MCF 10A (cell line): ENCODE data around the gene SLC24A3. TPM values are rescaled to one million over a fixed set of nuclear protein-coding genes. Genes with fewer than 3 reads are reported as not detected.

Experiments
- BruUV-seq: library from RNA; stranded (reverse); fragments of 400-500 nt; replicated peaks from 2 replicates; lab custom pipeline; 2021; lab: Mats Ljungman, UMichigan
- CTCF ChIA-PET: fragments of 300-600 bp; sonication (Branson Sonifier 250); formaldehyde crosslinking; extraction: SDS; loops from one replicate; lab custom pipeline; 2021; ENCODE audit warnings: antibody characterized with exemption, inconsistent platforms; lab: Yijun Ruan, JAX
- POLR2A ChIA-PET: fragments of 300-600, 350-650 bp; sonication (Branson Sonifier 250); formaldehyde crosslinking; extraction: SDS; loops from one replicate; lab custom pipeline; 2020; ENCODE audit warnings: antibody characterized with exemption, inconsistent platforms; lab: Yijun Ruan, JAX
- DNase-seq: peaks from one replicate; pipeline ENCODE4 v3.0.0-alpha.2; 2018; ENCODE audit not compliant: unreplicated experiment
- H3K27ac Mint-ChIP-seq: one replicate; pipeline ENCODE4 v1.8.0; 2022; ENCODE audit warnings: mild to moderate bottlenecking, low read depth, mixed read lengths; ENCODE audit not compliant: unreplicated experiment
- H3K27me3 Mint-ChIP-seq: one replicate; pipeline ENCODE4 v1.8.0; 2022; ENCODE audit warnings: mixed read lengths; ENCODE audit not compliant: insufficient read depth, unreplicated experiment
- H3K36me3 Mint-ChIP-seq: one replicate; pipeline ENCODE4 v1.8.0; 2022; ENCODE audit warnings: mild to moderate bottlenecking, moderate library complexity, mixed read lengths; ENCODE audit not compliant: insufficient read depth, unreplicated experiment
- H3K4me1 Mint-ChIP-seq: one replicate; pipeline ENCODE4 v1.8.0; 2022; ENCODE audit warnings: mixed read lengths; ENCODE audit not compliant: insufficient read depth, unreplicated experiment
- H3K4me3 Mint-ChIP-seq: one replicate; pipeline ENCODE4 v1.8.0; 2022; ENCODE audit warnings: mild to moderate bottlenecking, moderate library complexity, mixed read lengths; ENCODE audit not compliant: unreplicated experiment
- H3K9me3 Mint-ChIP-seq: one replicate; pipeline ENCODE4 v1.8.0; 2022; ENCODE audit warnings: mixed read lengths; ENCODE audit not compliant: unreplicated experiment
- intact Hi-C: fragments of 100-400 bp; cut with micrococcal nuclease; formaldehyde crosslinking; loops from 2 replicates; pipeline ENCODE4 v1.14.1; 2022
- total RNA-seq: library from RNA; stranded (reverse); gene quantifications from 2 replicates; pipeline ENCODE4 v1.2.3, GENCODE V29; 2022
- TF ChIP-seq, protein P1 (sequence below): fragments of 200-600 bp; IDR thresholded peaks from one replicate; pipeline ENCODE4 v1.8.0; 2022; ENCODE audit warnings: antibody characterized with exemption, mild to moderate bottlenecking; ENCODE audit not compliant: unreplicated experiment

Gene SLC24A3
- total RNA-seq, 1 experiment from 2014 or later, result not detected

GRCh38 chr20:19298652-19299051 is 86.2 kb downstream of the SLC24A3 start:
- Mint-ChIP-seq H3K27ac (no peak overlapping the region), H3K4me1 (no peaks in the 10 kb centered on the region), H3K4me3 (no peak overlapping the region), H3K27me3 (no peaks in the 10 kb centered on the region), H3K36me3 (no peaks in the 10 kb centered on the region), H3K9me3 (peaks cover 10% of the 10 kb centered on the region)
- ChIA-PET CTCF (interaction anchor here (0.6 to 1.5 kb wide), 3 partner anchors 10 to 363 kb away, joined by 4 to 6 read pairs (median 4); no protein-coding TSS in a partner anchor), POLR2A (no interaction called here)
- DNase-seq, result no peak
- intact Hi-C loops, result no loop called here
- BruUV-seq, result no TSS peak
- TF ChIP-seq, protein P1, sequence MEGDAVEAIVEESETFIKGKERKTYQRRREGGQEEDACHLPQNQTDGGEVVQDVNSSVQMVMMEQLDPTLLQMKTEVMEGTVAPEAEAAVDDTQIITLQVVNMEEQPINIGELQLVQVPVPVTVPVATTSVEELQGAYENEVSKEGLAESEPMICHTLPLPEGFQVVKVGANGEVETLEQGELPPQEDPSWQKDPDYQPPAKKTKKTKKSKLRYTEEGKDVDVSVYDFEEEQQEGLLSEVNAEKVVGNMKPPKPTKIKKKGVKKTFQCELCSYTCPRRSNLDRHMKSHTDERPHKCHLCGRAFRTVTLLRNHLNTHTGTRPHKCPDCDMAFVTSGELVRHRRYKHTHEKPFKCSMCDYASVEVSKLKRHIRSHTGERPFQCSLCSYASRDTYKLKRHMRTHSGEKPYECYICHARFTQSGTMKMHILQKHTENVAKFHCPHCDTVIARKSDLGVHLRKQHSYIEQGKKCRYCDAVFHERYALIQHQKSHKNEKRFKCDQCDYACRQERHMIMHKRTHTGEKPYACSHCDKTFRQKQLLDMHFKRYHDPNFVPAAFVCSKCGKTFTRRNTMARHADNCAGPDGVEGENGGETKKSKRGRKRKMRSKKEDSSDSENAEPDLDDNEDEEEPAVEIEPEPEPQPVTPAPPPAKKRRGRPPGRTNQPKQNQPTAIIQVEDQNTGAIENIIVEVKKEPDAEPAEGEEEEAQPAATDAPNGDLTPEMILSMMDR, result no peak

DNA sequence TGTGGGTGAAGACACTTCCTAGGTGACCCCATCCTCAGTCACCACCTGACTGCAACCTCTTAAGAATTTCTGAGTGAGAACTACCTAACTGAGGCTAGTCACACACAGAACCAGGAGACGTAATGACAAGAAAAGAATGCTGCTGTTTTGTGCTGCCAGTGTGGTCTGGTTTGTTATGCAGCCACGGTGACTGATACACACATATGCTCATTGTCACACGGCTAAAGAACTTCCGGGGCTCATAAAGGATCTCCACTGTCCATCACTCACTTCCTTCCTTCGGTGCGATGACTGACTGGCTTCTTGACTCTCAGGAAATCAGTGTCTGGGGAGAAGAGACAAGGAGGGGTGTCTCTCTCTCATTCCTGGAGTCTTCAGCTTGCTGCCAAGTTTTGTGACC is 88.0 kb downstream of the SLC24A3 start:
- DNase-seq, result no peak
- no peaks in the 10 kb centered on the region for H3K36me3 Mint-ChIP-seq
- TF ChIP-seq, protein P1, result no peak
- intact Hi-C loops, result no loop called here
- ChIA-PET POLR2A (no interaction called here), CTCF (interaction anchor here (0.7 to 1.4 kb wide), 2 partner anchors 13 to 17 kb away, joined by 3 read pairs; no protein-coding TSS in a partner anchor)
- H3K27me3 Mint-ChIP-seq, result no peaks in the 10 kb centered on the region
- BruUV-seq, result no TSS peak
- no peak overlapping the region for H3K27ac Mint-ChIP-seq
- H3K4me3 Mint-ChIP-seq, result no peak overlapping the region
- H3K9me3 Mint-ChIP-seq, result peaks cover 1% of the 10 kb centered on the region
- no peaks in the 10 kb centered on the region for H3K4me1 Mint-ChIP-seq

GRCh38 chr20:19301142-19301541 is 88.7 kb downstream of the SLC24A3 start:
- CTCF ChIA-PET, result interaction anchor here (0.6 to 1.4 kb wide), 5 partner anchors 10 to 693 kb away, joined by 3 to 5 read pairs (median 3); no protein-coding TSS in a partner anchor
- intact Hi-C loops, result no loop called here
- no peaks in the 10 kb centered on the region for H3K27me3 Mint-ChIP-seq
- TF ChIP-seq, protein P1, result no peak
- peaks cover 5% of the 10 kb centered on the region for H3K9me3 Mint-ChIP-seq
- DNase-seq, result no peak
- H3K27ac Mint-ChIP-seq, result no peak overlapping the region
- no peaks in the 10 kb centered on the region for H3K4me1 Mint-ChIP-seq
- no TSS peak for BruUV-seq
- H3K36me3 Mint-ChIP-seq, result no peaks in the 10 kb centered on the region
- POLR2A ChIA-PET, result no interaction called here
- H3K4me3 Mint-ChIP-seq, result no peak overlapping the region

GRCh38 chr20:19301843-19302242 is 89.4 kb downstream of the SLC24A3 start:
- BruUV-seq, result no TSS peak
- CTCF ChIA-PET, result interaction anchor here (1.4 kb wide), 2 partner anchors 9 to 11 kb away, joined by 3 to 5 read pairs; no protein-coding TSS in a partner anchor
- Mint-ChIP-seq H3K36me3 (no peaks in the 10 kb centered on the region), H3K4me1 (no peaks in the 10 kb centered on the region), H3K4me3 (no peak overlapping the region), H3K27me3 (no peaks in the 10 kb centered on the region), H3K27ac (no peak overlapping the region), H3K9me3 (peaks cover 5% of the 10 kb centered on the region)
- DNase-seq, result no peak
- TF ChIP-seq, protein P1, result no peak
- intact Hi-C loops, result no loop called here
- POLR2A ChIA-PET, result no interaction called here
